Right lobe of liver (tissue), 6 donors: ENCODE measurements around the gene FBXO31. TPM values are rescaled to one million over a fixed set of nuclear protein-coding genes. Genes with fewer than 3 reads are reported as not detected.
A peak's percentile ranks its signal among the peaks of the same experiment; 100 is the strongest.

Experiments used
- ATAC-seq, 4 donors: fragments of 200-7000 bp; cut with Tn5 transposase; one replicate each; pipeline ENCODE4 v1.9.1; 2020; ENCODE audit warnings: mild to moderate bottlenecking in 4 of 4, moderate library complexity in 4 of 4
- DNase-seq, 3 donors: peaks; one replicate each; pipeline ENCODE4 v3.0.0-alpha.2; 2020
- H3K27ac ChIP-seq, 3 donors: fragments of 200-600 bp; one replicate each; pipeline ENCODE4 v1.8.0; 2022
- H3K27me3 ChIP-seq, 2 donors: fragments of 200-600 bp; one replicate each; pipeline ENCODE4 v1.8.0; 2022
- H3K36me3 ChIP-seq, 4 donors: fragments of 200-600 bp; sonication (generic) in 1 of 4; one replicate each; pipeline versions ENCODE4 v1.5.1 to v1.8.0; 2017 to 2022; ENCODE audit warnings: control low read depth in 1 of 4
- H3K4me1 ChIP-seq, 4 donors: fragments of 200-600 bp; sonication (generic) in 1 of 4; one replicate each; pipeline versions ENCODE4 v1.5.1 to v1.8.0; 2017 to 2022; ENCODE audit warnings: control low read depth in 1 of 4
- H3K4me3 ChIP-seq, 3 donors: fragments of 200-600 bp; one replicate each; pipeline ENCODE4 v1.8.0; 2022
- H3K9me3 ChIP-seq, 4 donors: fragments of 200-600 bp; sonication (generic) in 1 of 4; one replicate each; pipeline versions ENCODE4 v1.5.1 to v1.8.0; 2017 to 2022; ENCODE audit warnings: control low read depth in 1 of 4
- CTCF ChIP-seq, 4 donors: fragments of 200-600 bp in 3 of 4; fragments of 450-650 bp in 1 of 4; IDR thresholded peaks; one replicate each; pipeline versions ENCODE4 v1.5.1 to v1.8.0; 2016 to 2022; ENCODE audit warnings: antibody characterized with exemption in 4 of 4, mild to moderate bottlenecking in 2 of 4
- POLR2A ChIP-seq: fragments of 450-650 bp; IDR thresholded peaks from one replicate; pipeline ENCODE4 v1.6.1; 2017; ENCODE audit warnings: antibody characterized with exemption, mild to moderate bottlenecking
- WGBS: methylation state at CpG from one replicate; pipeline ENCODE4 v1.1.6; 2018; ENCODE audit warnings: low coverage, low lambda C conversion rate; ENCODE audit not compliant: insufficient coverage; ENCODE audit errors: missing lambda C conversion rate; 5-methylcytosine and 5-hydroxymethylcytosine counted together
- intact Hi-C, 2 donors: fragments of 100-400 bp; cut with DNase I; formaldehyde crosslinking; loops; one replicate each; pipeline versions ENCODE4 v1.11.2 to v1.14.1; 2022
- total RNA-seq, 6 experiments: library from RNA; depleted of rRNA in 2 of 6; stranded (reverse); fragments of >200 nt in 2 of 6; fragmentation: NEBNext Ultra II Directional in 3 of 6; extraction: Animal tissue kit (Norgen Biotek cat#: 25700) in 3 of 6; gene quantifications; one replicate each; pipeline versions ENCODE4 v1.1.0 to v1.2.4, GENCODE V29; 2016 to 2023
- donor health status: DM: no; HTN: yes; CAD: no.
- donor health status: DM: no; HTN: no; CAD: no.
- donor health status: DM: no; HTN: no; CAD: no.
- donor health status: DM: no; HTN: yes; CAD: no.
- donor health status: DM: no; HTN: yes; CAD: no.

Gene FBXO31
- total RNA-seq, 6 experiments from 2014 or later, result 20.6 to 56.9 (median 31.1) TPM

DNA sequence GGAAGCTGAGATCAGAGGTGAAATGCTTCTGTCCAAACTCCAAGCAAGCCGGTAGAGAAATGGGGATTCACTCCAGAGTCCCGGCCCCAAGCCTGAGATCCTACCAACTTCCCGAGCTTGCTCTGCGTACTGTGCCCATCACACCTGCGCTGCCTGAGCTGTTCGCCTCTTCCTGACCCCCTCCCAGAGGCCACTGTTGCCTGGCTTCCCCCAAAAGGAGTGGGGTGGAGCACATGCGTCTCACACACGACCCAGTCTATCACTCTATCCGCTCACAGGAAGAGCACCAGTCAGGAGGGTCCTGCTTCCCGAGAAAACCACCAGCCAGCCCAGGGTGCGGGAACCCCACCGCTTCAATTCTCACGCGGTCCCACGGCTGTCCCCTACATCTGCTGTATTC lies 52.9 kb downstream of the FBXO31 start:
- TF ChIP-seq CTCF (IDR thresholded peaks at IDR 0.05), result no peak
- TF ChIP-seq POLR2A, result no peak
- H3K4me1 ChIP-seq, result no peaks in the 10 kb centered on the region
- intact Hi-C loops, result no loop called here
- no peaks in the 10 kb centered on the region for H3K27me3 ChIP-seq
- no peaks in the 10 kb centered on the region for H3K9me3 ChIP-seq
- H3K36me3 ChIP-seq, result peaks cover 0 to 60% (median 19%) of the 10 kb centered on the region in 4 donors
- no peak overlapping the region for H3K27ac ChIP-seq
- no peak for ATAC-seq
- no peak overlapping the region for H3K4me3 ChIP-seq
- 72% methylated on average over 10 of the region's 15 CpGs for WGBS
- no peak for DNase-seq

- no peaks in the 10 kb centered on the region for H3K9me3 ChIP-seq
- H3K4me1 ChIP-seq, result no peaks in the 10 kb centered on the region
- no peak for TF ChIP-seq POLR2A
- TF ChIP-seq CTCF (IDR thresholded peaks at IDR 0.05), result no peak
- intact Hi-C loops, result no loop called here
- no peaks in the 10 kb centered on the region for H3K27me3 ChIP-seq
- H3K36me3 ChIP-seq, result peaks cover 0 to 56% (median 18%) of the 10 kb centered on the region in 4 donors
- no peak overlapping the region for H3K27ac ChIP-seq
- no peak for DNase-seq
- H3K4me3 ChIP-seq, result no peak overlapping the region
- no peak for ATAC-seq
- WGBS, result 100% methylated on average over 1 of the region's 11 CpGs
Measured at GRCh38 chr16:87330257-87330624, 53.3 kb downstream of the FBXO31 start.

DNA sequence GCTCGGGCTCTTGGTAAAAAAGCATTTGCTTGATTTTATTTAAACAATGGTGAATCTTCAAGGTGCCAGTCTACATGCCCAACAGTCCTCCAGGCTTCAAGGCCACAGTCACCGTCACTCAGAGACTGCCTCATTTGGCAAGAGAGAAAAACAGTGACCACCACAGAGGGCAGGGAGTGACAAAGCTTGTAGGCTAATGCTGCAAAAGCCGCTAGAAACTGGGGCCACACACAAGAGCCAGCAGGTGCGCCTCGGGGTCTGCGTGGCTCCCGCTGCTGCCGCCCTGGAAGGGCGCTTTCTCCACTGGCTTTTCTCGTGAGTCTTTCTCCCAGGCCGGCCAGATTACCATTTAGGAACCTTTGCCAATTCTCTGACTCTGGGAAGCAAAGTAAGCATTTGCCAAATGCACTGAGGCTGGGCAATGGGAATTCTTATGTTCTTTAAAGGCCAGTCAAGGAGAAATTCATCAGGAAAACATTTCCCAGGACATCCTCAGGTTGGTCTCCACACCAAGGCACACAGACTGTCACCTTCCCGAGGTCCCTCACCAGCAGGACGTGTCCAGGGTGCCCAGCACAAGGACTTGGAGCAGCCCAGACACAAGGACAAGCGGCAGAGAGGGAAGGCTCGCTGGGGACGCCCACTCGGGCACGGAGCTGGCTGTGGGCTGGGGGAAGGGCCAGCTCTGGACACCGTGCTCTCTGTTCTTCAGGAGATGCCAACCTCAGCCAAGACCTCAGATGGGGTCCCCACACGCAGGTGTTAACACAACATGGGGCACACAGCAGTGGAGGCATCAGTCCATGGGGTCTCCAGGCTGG lies 53.9 kb downstream of the FBXO31 start:
- H3K27ac ChIP-seq, result no peak overlapping the region
- no peaks in the 10 kb centered on the region for H3K9me3 ChIP-seq
- WGBS, result 90% methylated on average over 9 of the region's 20 CpGs
- no peak overlapping the region for H3K4me3 ChIP-seq
- TF ChIP-seq POLR2A (no peak), CTCF (IDR thresholded peaks at IDR 0.05) (no peak)
- no peaks in the 10 kb centered on the region for H3K4me1 ChIP-seq
- H3K27me3 ChIP-seq, result no peaks in the 10 kb centered on the region
- H3K36me3 ChIP-seq, result peaks cover 0 to 50% (median 16%) of the 10 kb centered on the region in 4 donors
- intact Hi-C loops, result loop anchor here (10.0 kb wide), 1 partner anchor 45 kb away; no protein-coding TSS in a partner anchor
- DNase-seq (no peak), ATAC-seq (no peak)

- 81% methylated on average over 6 of the region's 12 CpGs for WGBS
- no peak for TF ChIP-seq POLR2A
- TF ChIP-seq CTCF (IDR thresholded peaks at IDR 0.05), result no peak
- intact Hi-C loops, result loop anchor here (10.0 kb wide), 1 partner anchor 46 kb away; no protein-coding TSS in a partner anchor
- H3K36me3 ChIP-seq, result peaks cover 0 to 42% (median 11%) of the 10 kb centered on the region in 4 donors
- no peaks in the 10 kb centered on the region for H3K27me3 ChIP-seq
- no peak overlapping the region for H3K27ac ChIP-seq
- H3K4me1 ChIP-seq, result no peaks in the 10 kb centered on the region
- DNase-seq (peak in 1 of 3 donors; percentile 35), ATAC-seq (no peak)
- H3K9me3 ChIP-seq, result no peaks in the 10 kb centered on the region
- no peak overlapping the region for H3K4me3 ChIP-seq
Measured at GRCh38 chr16:87328846-87329245, 54.7 kb downstream of the FBXO31 start.
